Activated CD4-positive, alpha-beta T cell treated with anti-CD3 and anti-CD28 coated beads for 1 hour (primary cell): ENCODE measurements around the gene RASA2.
"Not testable (repeated sequence)": the region's sequence is repeated elsewhere in the genome, so short reads cannot be mapped to it uniquely, and the experiment has no call there.

ENCODE experiments used
- DNase-seq: peaks from one replicate; pipeline ENCODE4 v3.0.0-alpha.2; 2020

Gene RASA2

GRCh38 chr3:141460097-141460704 is 26.6 kb upstream of the RASA2 start:
- DNase-seq = peak; percentile 82

GRCh38 chr3:141462176-141462859 is 24.5 kb upstream of the RASA2 start:
- DNase-seq = no peak

- DNase-seq = no peak
Measured at GRCh38 chr3:141465221-141465620, 21.6 kb upstream of the RASA2 start.

GRCh38 chr3:141466633-141467169 is 20.1 kb upstream of the RASA2 start:
- DNase-seq = no peak

GRCh38 chr3:141469720-141470119 is 17.1 kb upstream of the RASA2 start:
- DNase-seq = no peak

GRCh38 chr3:141471160-141471559 is 15.7 kb upstream of the RASA2 start:
- no peak for DNase-seq

GRCh38 chr3:141476033-141476432 is 10.8 kb upstream of the RASA2 start:
- no peak for DNase-seq

- no peak for DNase-seq
Measured at GRCh38 chr3:141477224-141477623, 9.6 kb upstream of the RASA2 start.

- DNase-seq = no peak
Measured at GRCh38 chr3:141478139-141478538, 8.7 kb upstream of the RASA2 start.

- not testable (repeated sequence) for DNase-seq
Measured at GRCh38 chr3:141478840-141479239, 8.0 kb upstream of the RASA2 start.

- DNase-seq = no peak
Measured at GRCh38 chr3:141482245-141482922, 4.4 kb upstream of the RASA2 start.

- DNase-seq = no peak
Measured at GRCh38 chr3:141484701-141485287, 2.0 kb upstream of the RASA2 start.

- DNase-seq = no peak
Measured at GRCh38 chr3:141485641-141486495, 959 bp upstream of the RASA2 start.

GRCh38 chr3:141486496-141486745 is 406 bp upstream of the RASA2 start:
- no peak for DNase-seq

GRCh38 chr3:141487521-141488252 is 860 bp downstream of the RASA2 start:
- DNase-seq = peak; percentile 69

GRCh38 chr3:141489203-141489602 is 2.4 kb downstream of the RASA2 start:
- DNase-seq = no peak

- no peak for DNase-seq
Measured at GRCh38 chr3:141491081-141491480, 4.3 kb downstream of the RASA2 start.

- DNase-seq = no peak
Measured at GRCh38 chr3:141491929-141492328, 5.1 kb downstream of the RASA2 start.

- no peak for DNase-seq
Measured at GRCh38 chr3:141493184-141493583, 6.4 kb downstream of the RASA2 start.

- DNase-seq = not testable (repeated sequence)
Measured at GRCh38 chr3:141497589-141497988, 10.8 kb downstream of the RASA2 start.

GRCh38 chr3:141498598-141499223 is 11.9 kb downstream of the RASA2 start:
- DNase-seq = peak; percentile 76

- DNase-seq = no peak
Measured at GRCh38 chr3:141499284-141499683, 12.5 kb downstream of the RASA2 start.
